Endothelial cell (in vitro differentiated cells): ENCODE data around the gene USH2A. TPM values are rescaled to one million over a fixed set of nuclear protein-coding genes. Genes with fewer than 3 reads are reported as not detected.

Source experiments
- DNase-seq: peaks from one replicate; pipeline ENCODE4 v3.0.0; 2021; ENCODE audit warnings: low spot score
- H3K27ac Mint-ChIP-seq: one replicate; pipeline ENCODE4 v1.8.0; 2021; ENCODE audit warnings: mixed read lengths, inconsistent platforms; ENCODE audit not compliant: unreplicated experiment
- H3K27me3 Mint-ChIP-seq: one replicate; pipeline ENCODE4 v1.8.0; 2021; ENCODE audit warnings: mild to moderate bottlenecking, moderate library complexity, mixed read lengths, inconsistent platforms; ENCODE audit not compliant: unreplicated experiment
- H3K36me3 Mint-ChIP-seq: one replicate; pipeline ENCODE4 v1.8.0; 2021; ENCODE audit warnings: mild to moderate bottlenecking, low read depth, mixed read lengths, inconsistent platforms; ENCODE audit not compliant: unreplicated experiment
- H3K4me1 Mint-ChIP-seq: one replicate; pipeline ENCODE4 v1.8.0; 2021; ENCODE audit warnings: mild to moderate bottlenecking, mixed read lengths, inconsistent platforms; ENCODE audit not compliant: unreplicated experiment
- H3K4me3 Mint-ChIP-seq: one replicate; pipeline ENCODE4 v1.8.0; 2021; ENCODE audit warnings: mild to moderate bottlenecking, mixed read lengths, inconsistent platforms; ENCODE audit not compliant: unreplicated experiment
- H3K9me3 Mint-ChIP-seq: one replicate; pipeline ENCODE4 v1.8.0; 2021; ENCODE audit warnings: mixed read lengths, inconsistent platforms; ENCODE audit not compliant: unreplicated experiment
- total RNA-seq: library from RNA; stranded (reverse); fragmentation: NEBNext Ultra II Directional; extraction: Animal tissue kit (Norgen Biotek cat#: 25700); gene quantifications from one replicate; pipeline ENCODE4 v1.2.1, GENCODE V29; 2021; ENCODE audit not compliant: unreplicated experiment
- TF ChIP-seq, protein P1 (sequence below): fragments of 200-600 bp; sonication (generic); IDR thresholded peaks from one replicate; pipeline ENCODE4 v1.5.0; 2021; ENCODE audit warnings: antibody characterized with exemption; ENCODE audit not compliant: unreplicated experiment

The USH2A gene
- total RNA-seq, 1 donor from 2014 or later: not detected

DNA sequence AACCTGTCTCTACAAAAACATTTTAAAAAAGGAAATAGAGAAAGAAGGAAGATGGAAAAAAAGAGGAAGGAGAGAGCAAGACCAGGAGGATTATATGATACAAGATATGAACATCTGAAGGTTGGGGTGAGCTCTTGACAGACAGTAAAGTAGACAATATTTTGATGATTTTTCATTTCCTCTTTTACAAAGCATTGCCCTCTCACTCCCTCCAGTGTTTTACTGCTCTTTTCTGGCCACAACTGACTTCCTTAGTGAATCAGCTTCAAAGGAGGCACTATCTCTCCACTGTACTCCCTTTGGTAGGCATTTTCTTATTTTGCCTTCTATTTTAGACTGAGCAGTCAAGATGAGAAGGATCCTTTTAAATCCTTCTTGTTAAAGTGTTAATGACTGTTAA lies 559.5 kb downstream of the USH2A start:
- TF ChIP-seq, protein P1, sequence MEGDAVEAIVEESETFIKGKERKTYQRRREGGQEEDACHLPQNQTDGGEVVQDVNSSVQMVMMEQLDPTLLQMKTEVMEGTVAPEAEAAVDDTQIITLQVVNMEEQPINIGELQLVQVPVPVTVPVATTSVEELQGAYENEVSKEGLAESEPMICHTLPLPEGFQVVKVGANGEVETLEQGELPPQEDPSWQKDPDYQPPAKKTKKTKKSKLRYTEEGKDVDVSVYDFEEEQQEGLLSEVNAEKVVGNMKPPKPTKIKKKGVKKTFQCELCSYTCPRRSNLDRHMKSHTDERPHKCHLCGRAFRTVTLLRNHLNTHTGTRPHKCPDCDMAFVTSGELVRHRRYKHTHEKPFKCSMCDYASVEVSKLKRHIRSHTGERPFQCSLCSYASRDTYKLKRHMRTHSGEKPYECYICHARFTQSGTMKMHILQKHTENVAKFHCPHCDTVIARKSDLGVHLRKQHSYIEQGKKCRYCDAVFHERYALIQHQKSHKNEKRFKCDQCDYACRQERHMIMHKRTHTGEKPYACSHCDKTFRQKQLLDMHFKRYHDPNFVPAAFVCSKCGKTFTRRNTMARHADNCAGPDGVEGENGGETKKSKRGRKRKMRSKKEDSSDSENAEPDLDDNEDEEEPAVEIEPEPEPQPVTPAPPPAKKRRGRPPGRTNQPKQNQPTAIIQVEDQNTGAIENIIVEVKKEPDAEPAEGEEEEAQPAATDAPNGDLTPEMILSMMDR: no peak
- Mint-ChIP-seq H3K9me3 (no peaks in the 10 kb centered on the region), H3K4me1 (no peaks in the 10 kb centered on the region), H3K27me3 (no peaks in the 10 kb centered on the region), H3K36me3 (no peaks in the 10 kb centered on the region), H3K27ac (no peak overlapping the region), H3K4me3 (no peak overlapping the region)
- DNase-seq: no peak

- no peaks in the 10 kb centered on the region for H3K9me3 Mint-ChIP-seq
- no peaks in the 10 kb centered on the region for H3K4me1 Mint-ChIP-seq
- DNase-seq: no peak
- H3K27ac Mint-ChIP-seq: no peak overlapping the region
- no peaks in the 10 kb centered on the region for H3K27me3 Mint-ChIP-seq
- H3K4me3 Mint-ChIP-seq: no peak overlapping the region
- TF ChIP-seq, protein P1: no peak
- no peaks in the 10 kb centered on the region for H3K36me3 Mint-ChIP-seq
Observed at GRCh38 chr1:215860833-215861232, 562.4 kb downstream of the USH2A start.

DNA sequence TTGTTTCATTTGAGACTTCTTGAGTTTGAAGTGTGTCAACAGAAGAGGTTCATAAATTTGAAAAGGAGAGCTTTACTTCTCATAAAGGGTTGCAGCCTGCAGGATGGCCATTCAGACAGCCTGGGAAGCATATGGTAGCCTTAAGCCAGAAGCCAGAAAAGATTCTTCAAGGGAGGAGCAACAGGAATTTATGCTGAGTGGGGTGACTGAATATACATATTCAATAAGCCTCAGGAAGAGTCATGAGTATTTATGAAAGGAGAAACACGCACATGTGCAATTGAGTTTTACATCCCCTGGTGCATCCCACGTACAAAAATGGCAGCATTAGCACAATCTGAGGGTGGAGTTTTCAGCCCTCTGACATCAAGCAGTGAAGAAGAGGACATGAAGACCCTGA lies 565.9 kb downstream of the USH2A start:
- Mint-ChIP-seq H3K27ac (no peak overlapping the region), H3K4me1 (no peaks in the 10 kb centered on the region), H3K4me3 (no peak overlapping the region), H3K36me3 (no peaks in the 10 kb centered on the region), H3K9me3 (no peaks in the 10 kb centered on the region), H3K27me3 (no peaks in the 10 kb centered on the region)
- TF ChIP-seq, protein P1: no peak
- no peak for DNase-seq

- DNase-seq: no peak
- Mint-ChIP-seq H3K9me3 (no peaks in the 10 kb centered on the region), H3K4me3 (no peak overlapping the region), H3K4me1 (no peaks in the 10 kb centered on the region), H3K36me3 (no peaks in the 10 kb centered on the region), H3K27me3 (no peaks in the 10 kb centered on the region), H3K27ac (no peak overlapping the region)
- TF ChIP-seq, protein P1: no peak
Observed at GRCh38 chr1:215845234-215845891, 577.9 kb downstream of the USH2A start.

- TF ChIP-seq, protein P1: no peak
- H3K4me3 Mint-ChIP-seq: no peak overlapping the region
- H3K4me1 Mint-ChIP-seq: no peaks in the 10 kb centered on the region
- H3K27me3 Mint-ChIP-seq: no peaks in the 10 kb centered on the region
- no peaks in the 10 kb centered on the region for H3K36me3 Mint-ChIP-seq
- DNase-seq: no peak
- no peak overlapping the region for H3K27ac Mint-ChIP-seq
- no peaks in the 10 kb centered on the region for H3K9me3 Mint-ChIP-seq
Observed at GRCh38 chr1:215844777-215845176, 578.5 kb downstream of the USH2A start.
